ENCODE data around the gene FXR1. TPM values are rescaled to one million over a fixed set of nuclear protein-coding genes. Genes with fewer than 3 reads are reported as not detected.

Gene FXR1
- total RNA-seq, 2 experiments from 2014 or later: 169 to 174 TPM

- no peaks in the 10 kb centered on the region for H3K9me3 Mint-ChIP-seq
- H3K4me1 Mint-ChIP-seq (ENCODE audit: low read depth): no peaks in the 10 kb centered on the region
- H3K27ac Mint-ChIP-seq: no peak overlapping the region
- no peaks in the 10 kb centered on the region for H3K36me3 Mint-ChIP-seq (ENCODE audit: low read depth)
- ATAC-seq (no peak), DNase-seq (no peak)
- H3K4me3 Mint-ChIP-seq: no peak overlapping the region
- TF ChIP-seq CTCF (IDR thresholded peaks at IDR 0.05): no peak
- H3K27me3 Mint-ChIP-seq: peaks cover 23% of the 10 kb centered on the region
- POLR2A ChIA-PET: no interaction called here
- intact Hi-C loops (cut with micrococcal nuclease): no loop called here
- CTCF ChIA-PET: no interaction called here
These were observed 31.2 kb upstream of the FXR1 start for GRCh38 chr3:180881065-180881801.

GRCh38 chr3:180882115-180882514 lies 30.4 kb upstream of the FXR1 start:
- intact Hi-C loops (cut with micrococcal nuclease): no loop called here
- TF ChIP-seq CTCF (IDR thresholded peaks at IDR 0.05): no peak
- no peak overlapping the region for H3K27ac Mint-ChIP-seq
- no peaks in the 10 kb centered on the region for H3K36me3 Mint-ChIP-seq (ENCODE audit: low read depth)
- DNase-seq (no peak), ATAC-seq (no peak)
- no peak overlapping the region for H3K4me3 Mint-ChIP-seq
- POLR2A ChIA-PET: no interaction called here
- H3K9me3 Mint-ChIP-seq: no peaks in the 10 kb centered on the region
- H3K27me3 Mint-ChIP-seq: peaks cover 16% of the 10 kb centered on the region
- no peaks in the 10 kb centered on the region for H3K4me1 Mint-ChIP-seq (ENCODE audit: low read depth)
- CTCF ChIA-PET: no interaction called here

GRCh38 chr3:180888992-180889560 lies 23.4 kb upstream of the FXR1 start:
- POLR2A ChIA-PET: no interaction called here
- CTCF ChIA-PET: no interaction called here
- H3K27me3 Mint-ChIP-seq: peaks cover 3% of the 10 kb centered on the region
- ATAC-seq: no peak
- no peak for DNase-seq
- no peaks in the 10 kb centered on the region for H3K36me3 Mint-ChIP-seq (ENCODE audit: low read depth)
- no peaks in the 10 kb centered on the region for H3K4me1 Mint-ChIP-seq (ENCODE audit: low read depth)
- H3K4me3 Mint-ChIP-seq: no peak overlapping the region
- no peak overlapping the region for H3K27ac Mint-ChIP-seq
- intact Hi-C loops (cut with micrococcal nuclease): no loop called here
- H3K9me3 Mint-ChIP-seq: peaks cover 11% of the 10 kb centered on the region
- TF ChIP-seq CTCF (IDR thresholded peaks at IDR 0.05): no peak

- H3K36me3 Mint-ChIP-seq (ENCODE audit: low read depth): no peaks in the 10 kb centered on the region
- TF ChIP-seq CTCF (IDR thresholded peaks at IDR 0.05): no peak
- H3K4me1 Mint-ChIP-seq (ENCODE audit: low read depth): no peaks in the 10 kb centered on the region
- CTCF ChIA-PET: no interaction called here
- peaks cover 3% of the 10 kb centered on the region for H3K27me3 Mint-ChIP-seq
- H3K27ac Mint-ChIP-seq: no peak overlapping the region
- H3K4me3 Mint-ChIP-seq: no peak overlapping the region
- POLR2A ChIA-PET: no interaction called here
- DNase-seq (no peak), ATAC-seq (no peak)
- peaks cover 4% of the 10 kb centered on the region for H3K9me3 Mint-ChIP-seq
- intact Hi-C loops (cut with micrococcal nuclease): no loop called here
These were observed 13.9 kb upstream of the FXR1 start for GRCh38 chr3:180898572-180898971.

GRCh38 chr3:180909369-180910127 lies 2.9 kb upstream of the FXR1 start:
- H3K36me3 Mint-ChIP-seq (ENCODE audit: low read depth): peaks cover 12% of the 10 kb centered on the region
- no peaks in the 10 kb centered on the region for H3K27me3 Mint-ChIP-seq
- peaks cover 2% of the 10 kb centered on the region for H3K9me3 Mint-ChIP-seq
- CTCF ChIA-PET: no interaction called here
- intact Hi-C loops (cut with micrococcal nuclease): no loop called here
- H3K4me3 Mint-ChIP-seq: peak overlapping the region; percentile 60
- H3K4me1 Mint-ChIP-seq (ENCODE audit: low read depth): peaks cover 19% of the 10 kb centered on the region
- ATAC-seq (no peak), DNase-seq (no peak)
- POLR2A ChIA-PET: no interaction called here
- TF ChIP-seq CTCF (IDR thresholded peaks at IDR 0.05): no peak
- H3K27ac Mint-ChIP-seq: peak overlapping the region; percentile 89

Data from activated CD8-positive, alpha-beta T cell treated with anti-CD3 and anti-CD28 coated beads for 36 hours (primary cell).